Activated CD4-positive, alpha-beta memory T cell treated with anti-CD3 and anti-CD28 coated beads, Interleukin-2, amount 10 ng/mL, durations not matched to agents 7 days and 5 days (primary cell): ENCODE measurements around the gene TNFAIP1. TPM values are rescaled to one million over a fixed set of nuclear protein-coding genes. Genes with fewer than 3 reads are reported as not detected.

Experiments
- CTCF ChIA-PET: fragments of 350-600 bp; sonication (Branson Sonifier 250); formaldehyde crosslinking; loops from one replicate; lab custom pipeline; 2021; ENCODE audit warnings: antibody characterized with exemption, inconsistent platforms; lab: Charles Lee
- POLR2A ChIA-PET: fragments of 350-600 bp; sonication (Branson Sonifier 250); formaldehyde crosslinking; loops from one replicate; lab custom pipeline; 2021; ENCODE audit warnings: antibody characterized with exemption; lab: Charles Lee
- DNase-seq: peaks from one replicate; pipeline ENCODE4 v3.0.0-alpha.2; 2020
- H3K27ac Mint-ChIP-seq: one replicate; pipeline ENCODE4 v1.8.0; 2021; ENCODE audit warnings: mild to moderate bottlenecking, mixed read lengths
- H3K27me3 Mint-ChIP-seq: one replicate; pipeline ENCODE4 v1.8.0; 2021; ENCODE audit warnings: mixed read lengths
- H3K36me3 Mint-ChIP-seq: one replicate; pipeline ENCODE4 v1.8.0; 2021; ENCODE audit warnings: low read depth, mixed read lengths
- H3K4me1 Mint-ChIP-seq: one replicate; pipeline ENCODE4 v1.8.0; 2021; ENCODE audit warnings: mixed read lengths
- H3K4me3 Mint-ChIP-seq: one replicate; pipeline ENCODE4 v1.8.0; 2021; ENCODE audit warnings: mild to moderate bottlenecking, mixed read lengths
- H3K9me3 Mint-ChIP-seq: one replicate; pipeline ENCODE4 v1.8.0; 2021; ENCODE audit warnings: mixed read lengths
- total RNA-seq, 2 experiments: library from RNA; stranded (reverse); gene quantifications; one replicate each; pipeline ENCODE4 v1.2.3, GENCODE V29; 2021

Gene TNFAIP1
- total RNA-seq, 2 experiments from 2014 or later, result 25.2 to 26.5 TPM

GRCh38 chr17:28369684-28370034 lies 34.1 kb downstream of the TNFAIP1 start:
- no peaks in the 10 kb centered on the region for H3K36me3 Mint-ChIP-seq
- H3K4me3 Mint-ChIP-seq, result no peak overlapping the region
- no peak overlapping the region for H3K27ac Mint-ChIP-seq
- POLR2A ChIA-PET, result interaction anchor here (2.8 to 7.6 kb wide), 3 partner anchors 11 to 34 kb away, joined by 18 to 80 read pairs (median 43); partner anchors contain the start of genes IFT20, POLDIP2 and TNFAIP1
- DNase-seq, result no peak
- H3K9me3 Mint-ChIP-seq, result no peaks in the 10 kb centered on the region
- peaks cover 21% of the 10 kb centered on the region for H3K4me1 Mint-ChIP-seq
- CTCF ChIA-PET, result interaction anchor here (1.7 kb wide), 1 partner anchor 12 kb away, joined by 7 read pairs; the partner anchor contains the start of gene POLDIP2
- H3K27me3 Mint-ChIP-seq, result no peaks in the 10 kb centered on the region

GRCh38 chr17:28370035-28370743 lies 34.6 kb downstream of the TNFAIP1 start, which contains the start of gene VTN:
VTN (minus strand) TSS chr17:28370307; CDS start chr17:28370203, 104 bp downstream.
- Mint-ChIP-seq H3K4me1 (peaks cover 23% of the 10 kb centered on the region), H3K27me3 (no peaks in the 10 kb centered on the region)

GRCh38 chr17:28370744-28371103 lies 35.2 kb downstream of the TNFAIP1 start:
- no peak for DNase-seq
- Mint-ChIP-seq H3K4me1 (peaks cover 23% of the 10 kb centered on the region), H3K9me3 (no peaks in the 10 kb centered on the region), H3K4me3 (peak overlapping the region; percentile 90), H3K27me3 (no peaks in the 10 kb centered on the region), H3K27ac (no peak overlapping the region), H3K36me3 (no peaks in the 10 kb centered on the region)
- POLR2A ChIA-PET, result interaction anchor here (1.6 to 7.6 kb wide), 5 partner anchors 9 to 35 kb away, joined by 7 to 80 read pairs (median 18); partner anchors contain the start of genes IFT20, POLDIP2 and TNFAIP1
- CTCF ChIA-PET, result interaction anchor here (0.8 to 1.7 kb wide), 2 partner anchors 13 to 527 kb away, joined by 3 to 7 read pairs; partner anchors contain the start of gene POLDIP2

More at GRCh38 chr17:28370035-28370743, 34.6 kb downstream of the TNFAIP1 start, which contains the start of gene VTN:
- DNase-seq, result no peak
- peak within 1 kb of the TSS; percentile 90 for H3K4me3 Mint-ChIP-seq
- peak within 1 kb of the TSS; percentile 77 for H3K27ac Mint-ChIP-seq
- H3K9me3 Mint-ChIP-seq, result no peaks in the 10 kb centered on the region
- CTCF ChIA-PET, result interaction anchor here (0.8 to 1.7 kb wide), 2 partner anchors 13 to 528 kb away, joined by 3 to 7 read pairs; partner anchors contain the start of gene POLDIP2
- no peaks in the 10 kb centered on the region for H3K36me3 Mint-ChIP-seq
- POLR2A ChIA-PET, result interaction anchor here (1.6 to 7.6 kb wide), 5 partner anchors 9 to 35 kb away, joined by 7 to 80 read pairs (median 18); partner anchors contain the start of genes IFT20, POLDIP2 and TNFAIP1

- CTCF ChIA-PET, result interaction anchor here (0.8 to 1.3 kb wide), 5 partner anchors 10 to 526 kb away, joined by 3 to 4 read pairs (median 4); no protein-coding TSS in a partner anchor
- H3K4me1 Mint-ChIP-seq, result peaks cover 23% of the 10 kb centered on the region
- peak within 1 kb of the TSS; percentile 90 for H3K4me3 Mint-ChIP-seq
- no peaks in the 10 kb centered on the region for H3K36me3 Mint-ChIP-seq
- no peaks in the 10 kb centered on the region for H3K9me3 Mint-ChIP-seq
- H3K27me3 Mint-ChIP-seq, result no peaks in the 10 kb centered on the region
- POLR2A ChIA-PET, result interaction anchor here (0.6 to 7.6 kb wide), 6 partner anchors 9 to 643 kb away, joined by 3 to 80 read pairs (median 13); partner anchors contain the start of genes IFT20, POLDIP2 and TNFAIP1
- peak within 1 kb of the TSS; percentile 77 for H3K27ac Mint-ChIP-seq
- DNase-seq, result peak; percentile 90
Observed at GRCh38 chr17:28371245-28372202, 36.0 kb downstream of the TNFAIP1 start, which contains the start of gene SARM1. SARM1 (plus strand) TSS chr17:28371694; CDS start chr17:28372033, 339 bp downstream.

GRCh38 chr17:28372203-28372944 lies 36.8 kb downstream of the TNFAIP1 start:
- peaks cover 23% of the 10 kb centered on the region for H3K4me1 Mint-ChIP-seq
- no peaks in the 10 kb centered on the region for H3K27me3 Mint-ChIP-seq
- no peaks in the 10 kb centered on the region for H3K9me3 Mint-ChIP-seq
- CTCF ChIA-PET, result interaction anchor here (1.1 to 1.3 kb wide), 3 partner anchors 11 to 18 kb away, joined by 3 to 4 read pairs (median 4); no protein-coding TSS in a partner anchor
- H3K36me3 Mint-ChIP-seq, result no peaks in the 10 kb centered on the region
- POLR2A ChIA-PET, result interaction anchor here (2.7 to 7.6 kb wide), 4 partner anchors 8 to 37 kb away, joined by 8 to 80 read pairs (median 30); partner anchors contain the start of genes IFT20, POLDIP2 and TNFAIP1
- peak; percentile 34 for DNase-seq
- H3K27ac Mint-ChIP-seq, result peak overlapping the region; percentile 16
- H3K4me3 Mint-ChIP-seq, result peak overlapping the region; percentile 71

GRCh38 chr17:28372945-28373274 lies 37.3 kb downstream of the TNFAIP1 start:
- Mint-ChIP-seq H3K4me3 (peak overlapping the region; percentile 71), H3K27ac (peak overlapping the region; percentile 16), H3K9me3 (no peaks in the 10 kb centered on the region), H3K27me3 (no peaks in the 10 kb centered on the region), H3K4me1 (peaks cover 23% of the 10 kb centered on the region), H3K36me3 (no peaks in the 10 kb centered on the region)
- CTCF ChIA-PET, result interaction anchor here (1.3 kb wide), 1 partner anchor 14 kb away, joined by 4 read pairs; no protein-coding TSS in a partner anchor
- POLR2A ChIA-PET, result interaction anchor here (5.7 to 7.6 kb wide), 2 partner anchors 11 to 15 kb away, joined by 43 to 80 read pairs; partner anchors contain the start of gene POLDIP2
- DNase-seq, result no peak

GRCh38 chr17:28379814-28380801 lies 44.5 kb downstream of the TNFAIP1 start:
- ChIA-PET CTCF (interaction anchor here (1.3 kb wide), 1 partner anchor 36 kb away, joined by 3 read pairs; no protein-coding TSS in a partner anchor), POLR2A (interaction anchor here (2.0 kb wide), 2 partner anchors 9 to 17 kb away, joined by 4 to 8 read pairs; partner anchors contain the start of genes SARM1 and VTN)
- Mint-ChIP-seq H3K9me3 (no peaks in the 10 kb centered on the region), H3K4me1 (peaks cover 20% of the 10 kb centered on the region), H3K4me3 (no peak overlapping the region), H3K27ac (no peak overlapping the region), H3K36me3 (peaks cover 6% of the 10 kb centered on the region), H3K27me3 (no peaks in the 10 kb centered on the region)
- DNase-seq, result no peak

GRCh38 chr17:28381141-28381825 lies 45.7 kb downstream of the TNFAIP1 start:
- H3K36me3 Mint-ChIP-seq, result peaks cover 6% of the 10 kb centered on the region
- no peaks in the 10 kb centered on the region for H3K27me3 Mint-ChIP-seq
- ChIA-PET POLR2A (interaction anchor here (2.0 kb wide), 2 partner anchors 10 to 18 kb away, joined by 4 to 8 read pairs; partner anchors contain the start of genes SARM1 and VTN), CTCF (interaction anchor here (1.4 to 2.1 kb wide), 2 partner anchors 10 to 35 kb away, joined by 4 to 7 read pairs; partner anchors contain the start of gene SARM1)
- peak; percentile 40 for DNase-seq
- H3K4me1 Mint-ChIP-seq, result peaks cover 29% of the 10 kb centered on the region
- no peak overlapping the region for H3K4me3 Mint-ChIP-seq
- H3K9me3 Mint-ChIP-seq, result no peaks in the 10 kb centered on the region
- no peak overlapping the region for H3K27ac Mint-ChIP-seq

- Mint-ChIP-seq H3K27me3 (no peaks in the 10 kb centered on the region), H3K9me3 (no peaks in the 10 kb centered on the region), H3K4me3 (peak overlapping the region; percentile 86), H3K36me3 (peaks cover 17% of the 10 kb centered on the region), H3K27ac (peak overlapping the region; percentile 78), H3K4me1 (peaks cover 32% of the 10 kb centered on the region)
- DNase-seq, result peak; percentile 80
- CTCF ChIA-PET, result interaction anchor here (0.5 to 2.7 kb wide), 5 partner anchors 13 to 156 kb away, joined by 3 to 12 read pairs (median 3); partner anchors contain the start of gene SARM1
- POLR2A ChIA-PET, result interaction anchor here (0.6 to 4.4 kb wide), 10 partner anchors 10 to 215 kb away, joined by 3 to 43 read pairs (median 7); partner anchors contain the start of genes IFT20, PIGS, POLDIP2 and SARM1
Observed at GRCh38 chr17:28384281-28385036, 48.9 kb downstream of the TNFAIP1 start.
